Stimulated activated CD4-positive, alpha-beta T cell treated with anti-CD3 and anti-CD28 coated beads, Interleukin-1b, Interleukin-23, amount 100 ng/mL, for 24 hours (primary cell): ENCODE measurements around the gene HS3ST5.
"Not testable (repeated sequence)": the region's sequence is repeated elsewhere in the genome, so short reads cannot be mapped to it uniquely, and the experiment has no call there.

Source experiments
- DNase-seq, 4 experiments: peaks; one replicate each; pipeline ENCODE4 v3.0.0-alpha.2; 2020; ENCODE audit warnings: low read depth in 4 of 4, low spot score in 1 of 4

HS3ST5 gene

GRCh38 chr6:114339706-114340105, 3.1 kb downstream of the HS3ST5 start:
- no peak for DNase-seq

GRCh38 chr6:114334237-114334636, 8.6 kb downstream of the HS3ST5 start:
- no peak for DNase-seq

GRCh38 chr6:114327074-114327473, 15.7 kb downstream of the HS3ST5 start:
- no peak for DNase-seq

GRCh38 chr6:114323784-114324183, 19.0 kb downstream of the HS3ST5 start:
- no peak for DNase-seq

GRCh38 chr6:114319749-114320148, 23.1 kb downstream of the HS3ST5 start:
- no peak for DNase-seq

DNA sequence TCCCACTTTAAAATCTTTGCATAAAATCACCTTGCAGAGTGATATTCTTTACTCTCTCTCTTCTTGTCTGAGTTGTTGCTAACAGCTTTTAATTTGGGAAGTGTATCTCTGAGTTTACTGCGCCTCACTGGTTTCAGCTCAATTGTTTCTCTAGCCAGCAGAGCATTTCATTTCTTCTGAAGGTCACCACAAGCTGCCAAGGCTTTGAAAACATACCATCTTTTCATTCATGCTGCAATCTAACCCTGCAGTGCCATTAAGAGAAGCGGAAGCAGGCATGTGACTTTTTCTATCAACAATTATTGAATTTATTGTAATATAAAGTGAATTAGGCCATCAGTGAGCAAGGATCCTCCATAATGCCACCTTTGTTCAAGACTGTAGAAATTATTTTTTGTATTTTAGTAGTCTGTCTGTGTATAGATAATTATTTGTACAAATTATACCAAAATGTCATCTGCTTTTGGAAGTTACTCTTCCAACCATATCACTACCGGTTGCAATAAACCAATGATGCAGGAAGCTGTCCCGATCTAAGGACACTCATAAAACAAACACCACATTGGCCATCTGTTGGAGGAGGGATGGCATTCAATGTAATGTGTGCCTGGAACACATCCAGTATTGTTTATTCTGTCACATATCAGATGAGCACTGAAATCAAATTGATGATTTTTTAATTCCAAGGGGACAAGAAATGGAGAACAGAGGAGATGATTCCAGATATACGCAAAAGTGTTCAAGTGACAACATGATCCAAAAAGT, 26.8 kb downstream of the HS3ST5 start:
- no peak for DNase-seq

GRCh38 chr6:114313816-114314215, 29.0 kb downstream of the HS3ST5 start:
- DNase-seq = not testable (repeated sequence)

DNA sequence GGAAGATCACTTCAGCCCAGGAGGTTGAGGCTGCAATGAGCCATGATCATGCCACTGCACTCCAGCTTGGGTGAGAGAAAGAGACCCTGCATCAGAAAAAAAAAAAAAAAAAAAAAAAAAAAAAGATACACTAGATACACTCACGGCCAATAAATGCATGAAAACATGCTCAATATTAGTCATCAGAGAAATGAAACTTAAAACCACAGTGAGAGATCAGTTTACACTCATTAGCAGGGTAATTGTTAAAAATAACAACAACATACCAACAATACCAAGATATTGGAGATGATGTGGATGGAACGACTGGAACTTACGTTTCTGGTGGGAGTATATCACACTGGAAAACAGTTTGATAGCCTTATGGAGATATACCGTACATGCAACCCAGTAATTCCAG, 29.9 kb downstream of the HS3ST5 start:
- no peak for DNase-seq

DNA sequence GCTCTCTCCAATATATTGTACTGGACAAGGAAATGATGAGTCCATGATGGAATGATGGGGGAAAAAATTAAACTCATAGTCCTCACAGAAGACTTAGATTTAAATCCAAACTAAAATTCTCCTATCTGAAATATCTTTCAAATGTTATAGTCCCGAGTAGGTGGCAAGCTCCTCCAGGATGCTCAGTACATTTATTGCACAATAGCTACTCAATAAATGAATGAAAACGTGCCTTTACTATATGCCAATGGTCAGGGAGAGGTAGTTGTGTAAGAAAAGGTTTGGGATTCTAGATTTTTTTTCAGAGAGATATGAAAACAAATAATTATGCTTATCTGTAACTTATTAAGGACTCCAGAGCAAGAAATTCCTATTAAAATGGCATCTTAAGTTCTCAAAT, 32.8 kb downstream of the HS3ST5 start:
- no peak for DNase-seq

- DNase-seq = no peak
Measured at GRCh38 chr6:114304304-114304887, 38.4 kb downstream of the HS3ST5 start.

GRCh38 chr6:114301596-114302219, 41.1 kb downstream of the HS3ST5 start:
- no peak for DNase-seq

DNA sequence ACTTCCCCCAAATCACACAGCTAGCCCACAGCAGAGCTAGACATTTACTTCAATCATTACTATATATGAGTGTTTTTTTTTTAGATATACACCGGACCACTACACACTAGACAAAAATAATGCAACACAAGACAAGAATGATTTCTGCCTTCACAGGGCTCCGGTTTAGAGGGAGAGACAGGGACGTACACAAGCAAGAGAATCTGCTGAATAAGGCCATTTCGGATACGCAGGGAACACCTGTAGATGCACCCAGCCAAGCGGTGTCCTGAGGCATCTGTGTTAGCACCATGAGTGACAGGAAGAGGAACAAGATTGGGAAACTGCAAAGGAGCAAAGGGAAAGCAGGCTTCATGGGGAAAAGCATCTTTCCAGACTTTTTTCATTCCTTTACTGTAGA, 45.7 kb downstream of the HS3ST5 start:
- no peak for DNase-seq

DNA sequence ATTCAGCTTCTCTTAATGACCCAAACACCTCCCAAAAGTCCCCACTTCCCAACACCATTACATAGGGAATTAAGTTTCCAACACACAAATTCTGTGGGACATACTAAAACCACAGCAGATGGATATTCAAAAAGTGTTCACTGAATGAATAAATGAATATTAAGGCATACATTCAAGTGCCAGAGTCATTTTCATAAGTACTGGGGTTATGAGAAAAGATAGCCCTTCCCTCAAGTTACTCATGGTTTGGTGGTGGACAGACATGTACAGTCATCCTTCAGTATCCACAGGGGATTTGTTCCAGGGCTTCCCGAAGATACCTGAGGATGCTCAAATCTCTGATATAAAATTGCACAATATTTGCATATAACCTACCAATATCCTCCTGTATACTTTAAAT, 50.4 kb downstream of the HS3ST5 start:
- DNase-seq = no peak

GRCh38 chr6:114291428-114291827, 51.4 kb downstream of the HS3ST5 start:
- no peak for DNase-seq

DNA sequence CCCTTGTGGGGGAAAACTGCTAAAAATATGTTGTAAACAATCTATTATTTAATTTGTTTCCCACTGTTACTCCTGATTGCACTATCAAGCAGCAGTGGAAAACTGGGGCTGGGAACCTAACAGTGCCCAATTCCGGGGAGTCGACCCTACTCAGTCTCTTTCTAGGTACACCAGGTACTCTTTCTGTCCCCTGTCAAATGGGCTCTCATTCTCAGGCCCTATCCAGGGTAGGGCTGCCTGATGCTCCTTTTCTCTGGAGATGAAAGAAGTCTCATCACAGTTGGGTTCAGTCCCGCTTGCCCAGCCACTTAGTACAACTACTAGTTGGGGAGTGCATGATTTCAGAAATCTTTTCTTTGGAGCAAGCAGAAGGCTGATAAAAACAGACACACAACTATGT, 52.0 kb downstream of the HS3ST5 start:
- DNase-seq = no peak

DNA sequence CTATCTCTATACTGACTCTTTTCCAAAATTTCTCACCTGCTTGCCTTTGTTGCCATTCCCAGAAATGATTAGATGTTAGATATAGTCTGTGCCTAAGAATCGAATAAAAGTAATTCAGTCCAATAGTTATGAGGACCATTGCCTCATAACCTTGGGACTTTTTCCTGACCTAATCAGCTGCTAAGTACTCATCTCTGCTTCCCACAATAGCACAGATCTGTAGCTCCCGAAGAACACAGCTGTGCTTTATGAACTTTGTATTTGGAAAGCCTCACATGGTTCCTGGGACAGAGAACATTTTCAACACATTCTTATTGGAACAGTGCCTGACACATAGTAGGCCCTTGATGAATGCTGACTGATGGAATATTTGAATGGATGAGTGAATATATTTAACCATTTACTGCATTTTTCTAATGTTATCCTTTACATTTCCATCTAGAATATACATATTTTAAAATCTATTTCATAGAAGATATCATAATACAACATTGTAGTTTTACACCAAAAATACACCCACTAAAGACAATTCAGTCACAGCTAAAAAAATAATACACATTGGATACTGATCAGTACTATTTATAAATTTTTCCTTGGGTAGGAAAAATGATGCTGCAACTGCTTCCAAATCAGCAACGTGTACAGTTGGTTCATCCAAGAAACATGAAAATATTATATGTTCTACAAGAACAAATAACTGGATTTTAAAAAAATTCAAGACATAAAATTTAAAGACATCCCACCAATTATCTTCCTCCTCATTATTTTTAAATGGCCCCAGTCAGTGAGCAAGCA, 53.9 kb downstream of the HS3ST5 start:
- DNase-seq = no peak

GRCh38 chr6:114287461-114287860, 55.4 kb downstream of the HS3ST5 start:
- no peak for DNase-seq

- DNase-seq = no peak
Measured at GRCh38 chr6:114286211-114286610, 56.6 kb downstream of the HS3ST5 start.

- no peak for DNase-seq
Measured at GRCh38 chr6:114284281-114284680, 58.5 kb downstream of the HS3ST5 start.

- DNase-seq = no peak
Measured at GRCh38 chr6:114282292-114282691, 60.5 kb downstream of the HS3ST5 start.

- DNase-seq = no peak
Measured at GRCh38 chr6:114281496-114281895, 61.3 kb downstream of the HS3ST5 start.
